Panc1 (cell line): ENCODE data around the gene NDUFS7. TPM values are rescaled to one million over a fixed set of nuclear protein-coding genes. Genes with fewer than 3 reads are reported as not detected.

ENCODE experiments used
- ATAC-seq: fragments of 200-7000 bp; cut with Tn5 transposase; 2 replicates; pipeline ENCODE4 v1.9.1; 2020; ENCODE audit warnings: mild to moderate bottlenecking, moderate library complexity
- BruUV-seq: library from RNA; stranded (reverse); fragments of 400-500 nt; replicated peaks from 2 replicates; lab custom pipeline; 2021; lab: Mats Ljungman, UMichigan
- CTCF ChIA-PET: fragments of 300-600 bp; sonication (Branson Sonifier 250); formaldehyde crosslinking; loops from one replicate; lab custom pipeline; 2022; ENCODE audit warnings: antibody characterized with exemption; lab: Charles Lee
- POLR2A ChIA-PET: fragments of 300-600 bp; sonication (Branson Sonifier 250); formaldehyde crosslinking; loops from one replicate; lab custom pipeline; 2022; ENCODE audit warnings: antibody characterized with exemption; lab: Charles Lee
- DNase-seq: peaks from one replicate; pipeline ENCODE4 v3.0.0-alpha.2; 2010; ENCODE audit warnings: low read depth, low spot score
- H3K27ac ChIP-seq: 2 replicates; pipeline ENCODE4 v1.5.1; 2011; ENCODE audit warnings: mild to moderate bottlenecking, low read length, inconsistent platforms
- H3K27me3 ChIP-seq: fragments of 200-500 bp; sonication (Bioruptor generic); 2 replicates; pipeline ENCODE4 v1.6.0; 2014; ENCODE audit warnings: low read length, inconsistent platforms; ENCODE audit not compliant: control insufficient read depth, insufficient read depth
- H3K36me3 ChIP-seq: fragments of 200-500 bp; sonication (Bioruptor generic); 2 replicates; pipeline ENCODE4 v1.5.1; 2014; ENCODE audit warnings: inconsistent platforms, mild to moderate bottlenecking, low read length, moderate library complexity; ENCODE audit not compliant: control insufficient read depth, insufficient read depth
- H3K4me1 ChIP-seq: 2 replicates; pipeline ENCODE4 v1.5.1; 2011; ENCODE audit warnings: inconsistent platforms, mild to moderate bottlenecking, low read length, moderate library complexity; ENCODE audit not compliant: control insufficient read depth, insufficient read depth
- H3K4me3 ChIP-seq, 2 experiments: 2 replicates each; pipeline ENCODE4 v1.5.1; 2011 to 2012; ENCODE audit warnings: low read depth in 2 of 2, low read length in 2 of 2, mild to moderate bottlenecking in 2 of 2, inconsistent platforms in 1 of 2, moderate library complexity in 1 of 2
- H3K9me3 ChIP-seq: fragments of 200-500 bp; sonication (Bioruptor generic); 2 replicates; pipeline ENCODE4 v1.5.1; 2014; ENCODE audit warnings: low read depth, mild to moderate bottlenecking, inconsistent platforms, low read length, moderate library complexity; ENCODE audit not compliant: control insufficient read depth, insufficient read depth
- POLR2AphosphoS5 ChIP-seq: IDR thresholded peaks from 2 replicates; pipeline ENCODE4 v1.6.1; 2012; ENCODE audit warnings: mild to moderate bottlenecking, low read depth, low read length, moderate library complexity
- SIN3A ChIP-seq: IDR thresholded peaks from 2 replicates; pipeline ENCODE4 v1.6.1; 2012; ENCODE audit warnings: low read depth, mild to moderate bottlenecking, low read length, moderate library complexity, borderline replicate concordance; ENCODE audit not compliant: insufficient read depth
- TCF7L2 ChIP-seq: IDR thresholded peaks from 2 replicates; pipeline ENCODE4 v1.6.1; 2011; ENCODE audit warnings: mild to moderate bottlenecking, low read depth, low read length, inconsistent platforms
- in situ Hi-C: cut with HindIII; loops from 2 replicates; pipeline ENCODE4 v1.10.0; 2016; ENCODE audit warnings: low sequenced_read_pairs, low pct_unique_long_range_greater_than_20kb
- intact Hi-C: fragments of 100-400 bp; cut with micrococcal nuclease; formaldehyde crosslinking; loops from one replicate; pipeline ENCODE4 v1.10.0; 2022; ENCODE audit not compliant: unreplicated experiment
- total RNA-seq: library from RNA; stranded (reverse); gene quantifications from one replicate; pipeline ENCODE4 v1.2.1, GENCODE V29; 2021; ENCODE audit not compliant: unreplicated experiment
- TF ChIP-seq, protein P1 (sequence below), 2 experiments: IDR thresholded peaks; 2 replicates each; pipeline ENCODE4 v1.6.1; 2011 to 2012; ENCODE audit warnings: low read depth in 2 of 2, control low read depth in 1 of 2, low read length in 1 of 2, mild to moderate bottlenecking in 1 of 2, moderate library complexity in 1 of 2; ENCODE audit not compliant: insufficient read depth in 1 of 2
- TF ChIP-seq, protein P2 (sequence below): fragments of 450-650 bp; IDR thresholded peaks from 2 replicates; pipeline ENCODE4 v1.5.1; 2017; ENCODE audit warnings: mild to moderate bottlenecking

The NDUFS7 gene
- total RNA-seq, 1 experiment from 2014 or later: 73.0 TPM

DNA sequence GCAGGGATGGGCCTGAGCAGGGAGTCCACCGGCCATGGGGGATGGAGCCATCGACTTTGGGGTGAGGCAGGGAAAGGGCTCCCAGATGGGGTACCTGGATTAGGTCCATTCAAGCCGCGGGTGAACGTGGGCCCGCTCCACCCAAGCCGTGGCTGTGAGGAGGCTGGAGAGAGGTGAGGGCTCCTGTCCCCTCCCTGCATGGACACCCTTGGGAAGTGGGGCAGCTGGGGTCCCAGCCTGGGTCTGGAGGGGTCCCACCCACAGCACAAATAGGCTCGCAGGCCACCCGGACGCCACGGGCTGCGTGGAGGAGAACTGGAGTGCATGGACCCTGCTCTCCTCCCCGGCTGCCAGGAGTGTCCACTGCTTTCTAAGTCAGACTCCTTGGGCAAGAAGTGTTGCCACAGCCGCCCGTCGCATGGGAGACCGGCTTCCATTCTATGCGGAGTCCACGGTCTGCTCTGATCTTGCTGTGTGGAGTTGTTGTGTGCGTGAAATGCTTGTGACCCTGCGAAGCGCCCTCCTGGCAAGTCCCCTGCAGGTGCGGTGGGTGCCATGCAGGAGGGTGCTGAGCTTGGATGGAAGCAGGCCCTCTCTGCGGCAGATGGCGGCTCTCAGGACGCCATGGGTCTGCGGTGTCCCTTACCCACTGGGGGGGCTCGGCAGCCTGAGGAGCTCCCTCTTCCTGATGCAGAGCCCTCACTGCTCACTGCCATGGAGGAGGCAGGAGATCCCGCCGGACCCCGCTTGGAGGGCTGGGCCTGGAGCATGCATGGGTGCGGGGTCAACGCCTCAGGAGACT, 25.7 kb downstream of the NDUFS7 start:
- CTCF ChIA-PET: no interaction called here
- no TSS peak for BruUV-seq
- no peak for ATAC-seq

DNA sequence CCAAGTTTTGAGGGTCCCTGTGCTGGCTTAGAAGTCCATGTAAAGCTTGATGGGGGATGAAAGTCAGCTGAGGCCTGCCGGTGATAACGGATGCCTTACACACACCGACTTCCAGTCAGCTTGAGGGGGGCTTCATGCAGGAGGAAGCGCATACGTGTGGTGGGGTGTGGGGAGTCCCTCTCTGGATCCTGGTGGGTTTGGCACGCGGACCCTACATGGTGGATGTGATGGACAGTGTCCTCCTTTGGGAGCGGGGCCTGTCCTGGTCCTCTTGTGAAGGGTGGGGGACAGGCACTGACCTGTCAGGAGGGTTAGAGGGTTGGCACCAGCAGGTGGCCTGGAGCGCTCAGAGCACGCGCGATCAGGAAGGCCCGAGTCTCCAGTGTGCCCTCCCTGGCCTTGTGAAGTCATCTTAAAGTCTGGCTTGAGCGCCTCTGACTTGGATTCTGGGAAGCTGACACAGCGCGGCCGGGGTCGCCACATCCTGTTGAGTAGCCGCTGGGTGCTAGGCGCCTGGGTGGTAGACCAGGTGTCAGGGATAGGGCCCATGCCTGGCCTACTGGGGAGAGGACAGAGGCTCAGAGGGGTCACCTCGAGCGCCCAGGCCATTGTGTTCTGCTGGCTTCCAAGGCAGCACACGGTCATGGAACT, 26.6 kb downstream of the NDUFS7 start:
- Histone ChIP-seq H3K27ac (peak overlapping the region; percentile 48; the same call in 1 of the 2 replicates), H3K36me3 (no peaks in the 10 kb centered on the region; the same call in 1 of the 2 replicates), H3K4me3 (peak overlapping the region; percentile 77; a peak in 3 of 4 replicates), H3K27me3 (no peaks in the 10 kb centered on the region), H3K9me3 (no peaks in the 10 kb centered on the region), H3K4me1 (peaks cover 37% of the 10 kb centered on the region)
- TF ChIP-seq TCF7L2 (no peak), POLR2AphosphoS5 (no peak), SIN3A (no peak)
- TF ChIP-seq, protein P1, sequence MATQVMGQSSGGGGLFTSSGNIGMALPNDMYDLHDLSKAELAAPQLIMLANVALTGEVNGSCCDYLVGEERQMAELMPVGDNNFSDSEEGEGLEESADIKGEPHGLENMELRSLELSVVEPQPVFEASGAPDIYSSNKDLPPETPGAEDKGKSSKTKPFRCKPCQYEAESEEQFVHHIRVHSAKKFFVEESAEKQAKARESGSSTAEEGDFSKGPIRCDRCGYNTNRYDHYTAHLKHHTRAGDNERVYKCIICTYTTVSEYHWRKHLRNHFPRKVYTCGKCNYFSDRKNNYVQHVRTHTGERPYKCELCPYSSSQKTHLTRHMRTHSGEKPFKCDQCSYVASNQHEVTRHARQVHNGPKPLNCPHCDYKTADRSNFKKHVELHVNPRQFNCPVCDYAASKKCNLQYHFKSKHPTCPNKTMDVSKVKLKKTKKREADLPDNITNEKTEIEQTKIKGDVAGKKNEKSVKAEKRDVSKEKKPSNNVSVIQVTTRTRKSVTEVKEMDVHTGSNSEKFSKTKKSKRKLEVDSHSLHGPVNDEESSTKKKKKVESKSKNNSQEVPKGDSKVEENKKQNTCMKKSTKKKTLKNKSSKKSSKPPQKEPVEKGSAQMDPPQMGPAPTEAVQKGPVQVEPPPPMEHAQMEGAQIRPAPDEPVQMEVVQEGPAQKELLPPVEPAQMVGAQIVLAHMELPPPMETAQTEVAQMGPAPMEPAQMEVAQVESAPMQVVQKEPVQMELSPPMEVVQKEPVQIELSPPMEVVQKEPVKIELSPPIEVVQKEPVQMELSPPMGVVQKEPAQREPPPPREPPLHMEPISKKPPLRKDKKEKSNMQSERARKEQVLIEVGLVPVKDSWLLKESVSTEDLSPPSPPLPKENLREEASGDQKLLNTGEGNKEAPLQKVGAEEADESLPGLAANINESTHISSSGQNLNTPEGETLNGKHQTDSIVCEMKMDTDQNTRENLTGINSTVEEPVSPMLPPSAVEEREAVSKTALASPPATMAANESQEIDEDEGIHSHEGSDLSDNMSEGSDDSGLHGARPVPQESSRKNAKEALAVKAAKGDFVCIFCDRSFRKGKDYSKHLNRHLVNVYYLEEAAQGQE (IDR thresholded peaks at IDR 0.05; ENCODE audit: insufficient read depth in 1 of 2, low read depth in 2 of 2, low read length in 1 of 2): no peak
- TF ChIP-seq, protein P2, sequence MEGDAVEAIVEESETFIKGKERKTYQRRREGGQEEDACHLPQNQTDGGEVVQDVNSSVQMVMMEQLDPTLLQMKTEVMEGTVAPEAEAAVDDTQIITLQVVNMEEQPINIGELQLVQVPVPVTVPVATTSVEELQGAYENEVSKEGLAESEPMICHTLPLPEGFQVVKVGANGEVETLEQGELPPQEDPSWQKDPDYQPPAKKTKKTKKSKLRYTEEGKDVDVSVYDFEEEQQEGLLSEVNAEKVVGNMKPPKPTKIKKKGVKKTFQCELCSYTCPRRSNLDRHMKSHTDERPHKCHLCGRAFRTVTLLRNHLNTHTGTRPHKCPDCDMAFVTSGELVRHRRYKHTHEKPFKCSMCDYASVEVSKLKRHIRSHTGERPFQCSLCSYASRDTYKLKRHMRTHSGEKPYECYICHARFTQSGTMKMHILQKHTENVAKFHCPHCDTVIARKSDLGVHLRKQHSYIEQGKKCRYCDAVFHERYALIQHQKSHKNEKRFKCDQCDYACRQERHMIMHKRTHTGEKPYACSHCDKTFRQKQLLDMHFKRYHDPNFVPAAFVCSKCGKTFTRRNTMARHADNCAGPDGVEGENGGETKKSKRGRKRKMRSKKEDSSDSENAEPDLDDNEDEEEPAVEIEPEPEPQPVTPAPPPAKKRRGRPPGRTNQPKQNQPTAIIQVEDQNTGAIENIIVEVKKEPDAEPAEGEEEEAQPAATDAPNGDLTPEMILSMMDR: no peak
- POLR2A ChIA-PET: no interaction called here
- in situ Hi-C loops: no loop called here
- intact Hi-C loops: no loop called here
- DNase-seq: no peak
- CTCF ChIA-PET: no interaction called here
- ATAC-seq: no peak
- BruUV-seq: no TSS peak

More for the DNA sequence above, 25.7 kb downstream of the NDUFS7 start:
- intact Hi-C loops: no loop called here
- DNase-seq: no peak
- Histone ChIP-seq H3K27ac (peak overlapping the region; percentile 81), H3K4me1 (peaks cover 32% of the 10 kb centered on the region), H3K27me3 (no peaks in the 10 kb centered on the region), H3K9me3 (no peaks in the 10 kb centered on the region), H3K36me3 (no peaks in the 10 kb centered on the region; the same call in 1 of the 2 replicates), H3K4me3 (peak overlapping the region; percentile 77)
- in situ Hi-C loops: no loop called here
- TF ChIP-seq TCF7L2: no peak
- TF ChIP-seq, protein P1 (IDR thresholded peaks at IDR 0.05; ENCODE audit: insufficient read depth in 1 of 2, low read depth in 2 of 2, low read length in 1 of 2): no peak
- TF ChIP-seq SIN3A: no peak
- TF ChIP-seq, protein P2: no peak
- no peak for TF ChIP-seq POLR2AphosphoS5
- POLR2A ChIA-PET: no interaction called here
